Spleen (tissue), 11 donors: Measurements from ENCODE around the gene RPUSD1. TPM values are rescaled to one million over a fixed set of nuclear protein-coding genes. Genes with fewer than 3 reads are reported as not detected.

ENCODE experiments used
- DNase-seq: peaks from one replicate; pipeline ENCODE4 v3.0.0-alpha.2; 2020
- H3K27ac ChIP-seq, 8 donors: fragments of 200-600 bp; sonication (generic) in 7 of 8; 1 replicate in 4 of 8; 2 replicates in 4 of 8; pipeline versions ENCODE4 v1.5.0 to v1.8.0; 2016 to 2021; ENCODE audit warnings: inconsistent platforms in 4 of 8, mild to moderate bottlenecking in 4 of 8, moderate library complexity in 1 of 8
- H3K27me3 ChIP-seq, 7 donors: fragments of 200-600 bp; sonication (generic) in 6 of 7; replicated peaks in 1 of 7; 1 replicate in 4 of 7; 2 replicates in 3 of 7; pipeline versions ENCODE4 v1.5.0 to v1.8.0; 2016 to 2021; ENCODE audit warnings: inconsistent platforms in 3 of 7, mild to moderate bottlenecking in 1 of 7
- H3K36me3 ChIP-seq, 6 donors: fragments of 200-600 bp; sonication (generic) in 5 of 6; 1 replicate in 4 of 6; 2 replicates in 2 of 6; pipeline versions ENCODE4 v1.5.0 to v1.8.0; 2016 to 2021; ENCODE audit warnings: inconsistent platforms in 2 of 6
- H3K4me1 ChIP-seq, 6 donors: fragments of 200-600 bp; sonication (generic) in 5 of 6; 1 replicate in 3 of 6; 2 replicates in 3 of 6; pipeline versions ENCODE4 v1.5.0 to v1.8.0; 2016 to 2021; ENCODE audit warnings: inconsistent platforms in 3 of 6
- H3K4me3 ChIP-seq, 8 donors: fragments of 200-600 bp; sonication (generic) in 7 of 8; 1 replicate in 4 of 8; 2 replicates in 4 of 8; pipeline versions ENCODE4 v1.5.0 to v1.8.0; 2016 to 2021; ENCODE audit warnings: inconsistent platforms in 4 of 8, mild to moderate bottlenecking in 4 of 8, moderate library complexity in 2 of 8
- H3K9me3 ChIP-seq, 8 donors: fragments of 200-600 bp; sonication (generic) in 7 of 8; 1 replicate in 4 of 8; 2 replicates in 4 of 8; pipeline versions ENCODE4 v1.5.0 to v1.8.0; 2016 to 2021; ENCODE audit warnings: inconsistent platforms in 4 of 8
- CTCF ChIP-seq, 11 experiments: fragments of 200-600 bp in 7 of 11; fragments of 450-650 bp in 4 of 11; sonication (generic) in 4 of 11; IDR thresholded peaks in 8 of 11; conservative IDR thresholded peaks in 3 of 11; 1 replicate in 7 of 11; 2 replicates in 4 of 11; pipeline versions ENCODE4 v1.4.0 to v1.8.0; 2016 to 2021; ENCODE audit warnings: antibody characterized with exemption in 11 of 11, inconsistent platforms in 4 of 11, mild to moderate bottlenecking in 1 of 11
- POLR2A ChIP-seq, 3 donors: fragments of 450-650 bp; IDR thresholded peaks; one replicate each; pipeline ENCODE4 v1.5.1; 2017; ENCODE audit warnings: antibody characterized with exemption in 3 of 3, mild to moderate bottlenecking in 1 of 3
- POLR2AphosphoS5 ChIP-seq, 3 donors: sonication (generic); formaldehyde crosslinking; IDR thresholded peaks; one replicate each; pipeline ENCODE4 v1.5.1; 2017; ENCODE audit warnings: antibody characterized with exemption in 3 of 3
- WGBS, 5 donors: extraction: QIAGEN DNeasy Blood & Tissue Kit in 3 of 5; methylation state at CpG; one replicate each; pipeline versions ENCODE4 v1.1.5 to v1.1.7; 2013 to 2018; 5-methylcytosine and 5-hydroxymethylcytosine counted together
- intact Hi-C: fragments of 100-400 bp; cut with DNase I; formaldehyde crosslinking; loops from one replicate; pipeline ENCODE4 v1.15.0; 2023; ENCODE audit warnings: low total_unique reads
- polyA plus RNA-seq, 3 donors: library from polyadenylated mRNA; stranded (reverse); fragments of 200-250 nt; gene quantifications; one replicate each; pipeline ENCODE4 v1.2.1, GENCODE V29; 2013
- total RNA-seq, 7 donors: library from RNA; depleted of rRNA in 3 of 7; stranded (reverse); fragments of >200 nt in 3 of 7; fragmentation: NEBNext Ultra II Directional in 4 of 7; extraction: Animal tissue kit (Norgen Biotek cat#: 25700) in 4 of 7; gene quantifications; one replicate each; pipeline versions ENCODE4 v1.1.0 to v1.2.1, GENCODE V29; 2016 to 2021
- donor health status: healthy with polysubstance abuse.
- donor health status: DM: no; HTN: no; CAD: no; lungs with moderate emphysema.
- donor health status: DM: no; HTN: no; CAD: no.
- donor health status: Bipolar disorder and iron deficiency.
- donor health status: healthy.
- donor health status: DM: no; HTN: no; CAD: no.
- donor health status: DM: yes; HTN: yes; CAD: no.

The RPUSD1 gene
- total and polyA plus RNA-seq, 10 donors, result 17.9 to 34.2 (median 21.7) TPM

- Histone ChIP-seq H3K4me3 (no peak overlapping the region), H3K4me1 (peaks cover 6 to 23% (median 16%) of the 10 kb centered on the region in 6 donors), H3K36me3 (peaks cover 0 to 26% (median 11%) of the 10 kb centered on the region in 6 donors), H3K27me3 (peaks cover 0 to 64% (median 41%) of the 10 kb centered on the region in 7 donors), H3K9me3 (no peaks in the 10 kb centered on the region), H3K27ac (no peak overlapping the region)
- intact Hi-C loops, result no loop called here
- DNase-seq, result no peak
- WGBS, 5 donors, result 49 to 77% (median 63%) methylated on average over 2 to 6 of the region's 6 CpGs
- no peak for TF ChIP-seq CTCF (IDR thresholded peaks at IDR 0.05 in 8 of 11, conservative IDR thresholded peaks at IDR 0.05 in 3 of 11)
- TF ChIP-seq POLR2A (IDR thresholded peaks at IDR 0.05), result no peak
- TF ChIP-seq POLR2AphosphoS5 (IDR thresholded peaks at IDR 0.05), result no peak
Observed at GRCh38 chr16:782258-782657, 5.9 kb downstream of the RPUSD1 start.

- Histone ChIP-seq H3K27ac (no peak overlapping the region), H3K36me3 (peaks cover 0 to 18% (median 9%) of the 10 kb centered on the region in 6 donors), H3K4me1 (peaks cover 0 to 15% (median 10%) of the 10 kb centered on the region in 6 donors), H3K9me3 (no peaks in the 10 kb centered on the region), H3K4me3 (no peak overlapping the region), H3K27me3 (peaks cover 0 to 72% (median 41%) of the 10 kb centered on the region in 7 donors)
- WGBS, 5 donors, result 65 to 78% (median 69%) methylated on average over 12 to 19 of the region's 19 CpGs
- no peak for DNase-seq
- TF ChIP-seq CTCF (IDR thresholded peaks at IDR 0.05 in 8 of 11, conservative IDR thresholded peaks at IDR 0.05 in 3 of 11), result no peak
- TF ChIP-seq POLR2A (IDR thresholded peaks at IDR 0.05), result no peak
- TF ChIP-seq POLR2AphosphoS5 (IDR thresholded peaks at IDR 0.05), result no peak
- intact Hi-C loops, result no loop called here
Observed at GRCh38 chr16:781346-782010, 6.7 kb downstream of the RPUSD1 start.

- intact Hi-C loops, result no loop called here
- no peak for TF ChIP-seq POLR2AphosphoS5 (IDR thresholded peaks at IDR 0.05)
- no peak for TF ChIP-seq CTCF (IDR thresholded peaks at IDR 0.05 in 8 of 11, conservative IDR thresholded peaks at IDR 0.05 in 3 of 11)
- no peak for TF ChIP-seq POLR2A (IDR thresholded peaks at IDR 0.05)
- Histone ChIP-seq H3K9me3 (no peaks in the 10 kb centered on the region), H3K27ac (no peak overlapping the region), H3K27me3 (peaks cover 0 to 84% (median 50%) of the 10 kb centered on the region in 7 donors), H3K4me1 (peaks cover 0 to 3% (median 1%) of the 10 kb centered on the region in 6 donors), H3K36me3 (peaks cover 0 to 6% (median 0%) of the 10 kb centered on the region in 6 donors), H3K4me3 (no peak overlapping the region)
- WGBS, 5 donors, result 82 to 94% (median 90%) methylated on average over 16 of the region's 16 CpGs
- no peak for DNase-seq
Observed at GRCh38 chr16:780296-780695, 7.9 kb downstream of the RPUSD1 start.

- Histone ChIP-seq H3K36me3 (no peaks in the 10 kb centered on the region), H3K9me3 (no peaks in the 10 kb centered on the region), H3K4me1 (no peaks in the 10 kb centered on the region), H3K27me3 (peaks cover 0 to 91% (median 56%) of the 10 kb centered on the region in 7 donors), H3K27ac (no peak overlapping the region), H3K4me3 (no peak overlapping the region)
- intact Hi-C loops, result no loop called here
- DNase-seq, result no peak
- WGBS, 5 donors, result 63 to 86% (median 76%) methylated on average over 7 to 13 of the region's 13 CpGs
- TF ChIP-seq POLR2A (IDR thresholded peaks at IDR 0.05), result no peak
- no peak for TF ChIP-seq CTCF (IDR thresholded peaks at IDR 0.05 in 8 of 11, conservative IDR thresholded peaks at IDR 0.05 in 3 of 11)
- no peak for TF ChIP-seq POLR2AphosphoS5 (IDR thresholded peaks at IDR 0.05)
Observed at GRCh38 chr16:779561-779960, 8.6 kb downstream of the RPUSD1 start.
